Measurements from ENCODE around the gene MEIS1.

Gene MEIS1

DNA sequence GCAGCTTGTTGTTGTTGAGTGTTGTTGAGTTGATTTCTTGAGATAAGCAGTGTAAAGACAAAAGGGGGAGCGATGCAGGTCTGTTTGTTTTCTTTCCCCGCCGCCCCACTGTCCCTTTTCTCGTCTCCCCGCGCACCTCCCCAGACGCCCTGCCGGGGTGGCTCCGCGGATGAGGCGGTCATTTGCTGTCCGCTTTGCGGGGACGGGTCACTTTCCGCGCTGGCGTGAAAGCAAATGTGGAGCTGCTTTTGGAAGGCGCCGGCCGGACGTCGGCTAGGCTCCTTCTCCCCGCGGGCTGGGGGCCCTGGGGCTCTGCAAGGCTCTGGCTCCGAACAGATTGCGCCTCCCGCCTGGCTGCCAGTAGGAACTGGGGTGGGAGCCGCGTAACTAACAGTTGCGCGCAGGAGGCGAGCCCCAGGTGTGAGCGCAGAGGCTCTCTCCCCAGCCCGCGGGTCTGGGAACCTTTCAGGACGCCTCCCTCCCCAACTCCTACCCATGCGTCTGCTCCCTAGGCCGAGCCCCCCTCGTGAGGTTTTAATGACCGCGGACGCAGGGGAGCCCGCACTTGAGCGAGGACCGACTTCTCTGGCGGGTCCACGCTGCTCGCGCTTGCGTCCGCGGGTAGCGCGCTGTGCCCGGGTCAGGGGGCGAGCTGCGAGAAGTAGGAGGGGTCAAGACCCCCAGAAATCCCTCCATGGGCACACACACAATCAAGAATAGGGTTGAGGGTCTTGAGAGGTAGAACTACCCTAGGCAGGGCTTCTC, 146.6 kb downstream of the MEIS1 start:
- TF ChIP-seq, protein P1, sequence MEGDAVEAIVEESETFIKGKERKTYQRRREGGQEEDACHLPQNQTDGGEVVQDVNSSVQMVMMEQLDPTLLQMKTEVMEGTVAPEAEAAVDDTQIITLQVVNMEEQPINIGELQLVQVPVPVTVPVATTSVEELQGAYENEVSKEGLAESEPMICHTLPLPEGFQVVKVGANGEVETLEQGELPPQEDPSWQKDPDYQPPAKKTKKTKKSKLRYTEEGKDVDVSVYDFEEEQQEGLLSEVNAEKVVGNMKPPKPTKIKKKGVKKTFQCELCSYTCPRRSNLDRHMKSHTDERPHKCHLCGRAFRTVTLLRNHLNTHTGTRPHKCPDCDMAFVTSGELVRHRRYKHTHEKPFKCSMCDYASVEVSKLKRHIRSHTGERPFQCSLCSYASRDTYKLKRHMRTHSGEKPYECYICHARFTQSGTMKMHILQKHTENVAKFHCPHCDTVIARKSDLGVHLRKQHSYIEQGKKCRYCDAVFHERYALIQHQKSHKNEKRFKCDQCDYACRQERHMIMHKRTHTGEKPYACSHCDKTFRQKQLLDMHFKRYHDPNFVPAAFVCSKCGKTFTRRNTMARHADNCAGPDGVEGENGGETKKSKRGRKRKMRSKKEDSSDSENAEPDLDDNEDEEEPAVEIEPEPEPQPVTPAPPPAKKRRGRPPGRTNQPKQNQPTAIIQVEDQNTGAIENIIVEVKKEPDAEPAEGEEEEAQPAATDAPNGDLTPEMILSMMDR (IDR thresholded peaks at IDR 0.05; ENCODE audit: low read depth, low read length), result no peak
- H3K4me3 ChIP-seq (ENCODE audit: low read depth, low read length), result peak overlapping the region; percentile 66

DNA sequence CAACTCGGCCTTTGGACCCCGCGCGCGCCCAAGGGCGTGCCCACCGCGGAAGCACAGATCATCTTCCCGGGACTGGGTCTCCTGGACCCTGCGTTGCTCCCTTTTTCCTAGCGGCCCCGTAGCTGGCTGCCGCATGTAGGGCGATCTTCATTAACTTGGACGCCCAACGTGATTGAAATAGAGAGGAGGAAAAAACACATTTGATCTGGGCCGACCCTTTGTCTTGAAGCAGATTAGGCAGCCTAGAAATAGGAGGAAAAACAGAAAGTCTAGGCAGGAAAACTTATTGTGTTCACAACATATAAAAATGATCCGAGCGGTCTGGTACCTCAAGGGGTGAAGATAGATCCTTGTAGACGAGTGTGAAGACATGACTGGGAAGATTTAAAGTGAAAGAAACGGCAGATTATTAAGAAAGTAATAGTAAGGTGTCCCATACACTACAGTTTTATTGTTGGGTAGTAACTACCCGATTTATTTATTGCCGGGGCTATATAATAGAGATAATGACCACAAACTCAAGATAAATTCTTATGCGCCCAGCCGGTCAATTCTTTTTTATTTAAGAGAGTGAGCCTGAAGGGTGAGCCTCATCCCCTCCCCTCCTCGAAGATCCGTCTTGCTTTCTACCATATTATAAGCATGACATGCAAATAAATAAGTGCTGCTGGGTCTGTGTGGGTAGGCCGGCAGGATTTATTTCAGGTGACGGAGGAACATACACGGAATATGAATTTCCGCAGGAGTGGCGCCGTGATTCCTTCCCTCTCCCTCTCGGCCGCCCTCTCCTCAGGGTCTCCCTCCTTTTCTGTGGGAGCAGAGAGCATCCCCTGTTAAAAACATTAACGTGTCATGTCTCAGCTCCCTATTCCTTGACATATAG, 147.4 kb downstream of the MEIS1 start:
- TF ChIP-seq, protein P1 (IDR thresholded peaks at IDR 0.05; ENCODE audit: low read depth, low read length), result no peak
- peak overlapping the region; percentile 66 for H3K4me3 ChIP-seq (ENCODE audit: low read depth, low read length)

DNA sequence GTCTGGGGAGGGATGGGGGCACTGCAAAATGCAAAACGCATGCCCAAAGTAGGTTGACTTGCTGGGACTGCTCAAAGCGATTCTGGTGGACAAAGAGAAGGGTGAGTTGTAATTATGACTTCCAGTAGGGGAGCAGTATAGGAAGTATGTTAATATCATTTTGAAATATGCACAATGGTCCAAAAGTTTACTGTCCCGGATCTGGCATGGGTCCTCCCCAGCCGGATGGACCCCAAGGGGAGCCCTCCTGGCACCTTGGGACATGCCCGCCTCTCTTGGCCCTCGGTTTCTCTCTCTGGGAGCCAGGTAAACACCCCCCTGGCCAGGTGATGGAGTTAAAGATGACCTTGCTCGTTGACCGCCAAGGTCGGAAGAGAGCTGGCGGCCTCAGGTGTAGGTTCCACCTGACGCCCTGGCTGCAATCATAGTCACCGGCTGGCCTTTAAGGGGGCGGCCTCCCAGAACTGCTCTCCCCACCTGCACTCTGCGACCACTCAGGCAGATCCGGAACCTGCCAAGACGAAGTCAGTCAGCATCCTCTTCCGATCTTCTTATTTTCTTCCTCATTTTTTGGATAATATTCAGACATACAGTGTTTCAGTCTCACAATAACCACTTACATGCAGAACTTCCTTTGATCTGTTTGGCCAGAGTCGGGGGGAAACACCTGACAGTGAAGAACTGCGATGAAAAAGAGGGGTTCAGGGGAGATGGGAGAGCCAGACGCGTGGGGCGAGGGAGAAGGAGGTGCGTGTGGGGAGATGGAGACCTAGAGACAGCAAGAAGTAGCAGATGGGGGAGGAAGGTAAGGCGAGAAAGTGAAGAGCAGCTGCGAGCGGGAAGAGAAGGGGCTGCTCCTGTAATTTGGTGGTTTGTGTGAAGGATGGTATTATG, 148.3 kb downstream of the MEIS1 start:
- H3K4me3 ChIP-seq (ENCODE audit: low read depth, low read length), result peak overlapping the region; percentile 66
- TF ChIP-seq, protein P1 (IDR thresholded peaks at IDR 0.05; ENCODE audit: low read depth, low read length), result no peak

DNA sequence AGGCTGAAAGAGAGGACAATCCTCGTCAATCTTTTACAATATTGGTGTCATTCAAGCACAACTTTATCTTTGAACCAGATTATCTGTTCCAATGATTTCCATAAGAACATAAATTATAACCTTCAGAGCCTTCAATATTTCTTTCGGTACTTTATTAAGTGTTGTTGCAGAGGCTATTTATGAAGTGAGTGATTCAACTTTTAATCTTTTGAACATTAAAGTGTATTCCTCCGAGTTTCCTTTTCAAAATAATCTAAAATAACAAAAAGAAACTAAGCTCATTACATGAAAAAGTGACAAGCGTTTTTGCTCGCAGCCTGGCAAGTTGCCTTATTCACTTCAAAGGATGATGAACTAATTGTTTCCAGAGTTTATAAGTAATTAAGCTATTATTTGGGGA, 149.0 kb downstream of the MEIS1 start:
- peak overlapping the region; percentile 10; the same call in 1 of the 2 replicates for H3K4me3 ChIP-seq (ENCODE audit: low read depth, low read length)
- TF ChIP-seq, protein P1 (IDR thresholded peaks at IDR 0.05; ENCODE audit: low read depth, low read length), result no peak

DNA sequence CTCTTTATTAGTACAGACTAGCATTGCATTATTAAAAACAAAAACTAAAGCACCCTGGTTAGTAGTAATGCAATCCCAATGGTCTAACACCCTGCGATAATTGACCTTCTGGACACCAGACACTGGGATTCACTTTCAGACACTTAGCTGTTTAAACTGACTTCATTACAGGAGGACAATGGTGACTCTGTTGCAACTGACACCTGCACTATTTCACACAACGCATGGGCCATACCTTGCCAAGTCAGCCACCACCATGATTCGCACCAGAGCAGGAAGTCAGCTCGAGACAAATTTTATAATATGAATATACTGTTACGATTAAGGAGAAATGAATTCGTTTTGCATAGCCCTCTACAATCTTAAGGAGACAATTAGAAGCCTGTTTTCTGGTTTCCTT, 150.7 kb downstream of the MEIS1 start:
- H3K4me3 ChIP-seq (ENCODE audit: low read depth, low read length), result no peak overlapping the region
- TF ChIP-seq, protein P1 (IDR thresholded peaks at IDR 0.05; ENCODE audit: low read depth, low read length), result no peak

DNA sequence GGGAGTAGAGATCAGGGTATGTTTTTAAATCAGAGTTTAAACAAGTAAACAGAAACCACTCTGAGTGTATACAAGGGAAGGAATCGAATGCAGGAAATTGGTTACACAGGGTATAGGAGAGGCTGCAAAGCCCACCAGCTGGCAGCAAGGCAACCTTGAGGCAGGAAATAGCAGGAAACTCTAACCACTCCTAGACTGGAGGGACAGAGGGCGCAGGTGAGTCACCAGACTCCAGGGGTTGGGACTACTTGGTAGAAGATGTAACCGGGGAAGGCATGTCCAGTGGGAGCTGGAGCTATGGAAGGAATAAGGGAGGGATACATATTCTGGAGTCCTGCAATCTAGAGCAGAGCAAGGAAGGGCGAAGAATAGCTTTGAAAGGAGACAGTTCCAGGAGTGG, 152.3 kb downstream of the MEIS1 start:
- H3K4me3 ChIP-seq (ENCODE audit: low read depth, low read length), result no peak overlapping the region
- TF ChIP-seq, protein P1 (IDR thresholded peaks at IDR 0.05; ENCODE audit: low read depth, low read length), result no peak

Measured in WI38 (cell line).